ENCODE measurements around the gene FAAP24.
"Not testable (repeated sequence)": the region's sequence is repeated elsewhere in the genome, so short reads cannot be mapped to it uniquely, and the experiment has no call there.

Gene FAAP24

GRCh38 chr19:33024398-33024797 lies 52.4 kb downstream of the FAAP24 start:
- Histone ChIP-seq H3K27ac (ENCODE audit: low read depth, low read length) (no peak overlapping the region), H3K4me2 (ENCODE audit: low read length) (no peak overlapping the region), H3K36me3 (ENCODE audit: control insufficient read depth, low read length) (no peaks in the 10 kb centered on the region), H3F3A (ENCODE audit: control insufficient read depth, insufficient read depth) (no peaks in the 10 kb centered on the region), H4K20me1 (ENCODE audit: control insufficient read depth, insufficient read depth, low read depth, low read length) (no peaks in the 10 kb centered on the region), H3K4me3 (ENCODE audit: low read length) (no peak overlapping the region), H3K79me2 (ENCODE audit: control insufficient read depth, low read length) (no peaks in the 10 kb centered on the region), H3K9me2 (replicated peaks; ENCODE audit: control insufficient read depth, low read length) (no peaks in the 10 kb centered on the region), H3K9me3 (ENCODE audit: control insufficient read depth, insufficient read depth, low read length) (no peaks in the 10 kb centered on the region), H3K4me1 (ENCODE audit: control insufficient read depth, low read length) (no peaks in the 10 kb centered on the region), H3K27me3 (ENCODE audit: control insufficient read depth, low read length) (no peaks in the 10 kb centered on the region)
- TF ChIP-seq CTCF (IDR thresholded peaks at IDR 0.05; ENCODE audit: low read depth, low read length, poor library complexity, severe bottlenecking) (no peak), EZH2phosphoT487 (IDR thresholded peaks at IDR 0.05; ENCODE audit: borderline replicate concordance, low read length) (no peak)

GRCh38 chr19:33025468-33026238 lies 53.6 kb downstream of the FAAP24 start:
- not testable (repeated sequence) for H3K9me3 ChIP-seq (ENCODE audit: control insufficient read depth, insufficient read depth, low read length); H3K4me3 ChIP-seq (ENCODE audit: low read length); H3K27me3 ChIP-seq (ENCODE audit: control insufficient read depth, low read length); H3K79me2 ChIP-seq (ENCODE audit: control insufficient read depth, low read length); H3K36me3 ChIP-seq (ENCODE audit: control insufficient read depth, low read length); H4K20me1 ChIP-seq (ENCODE audit: control insufficient read depth, insufficient read depth, low read depth, low read length); H3K27ac ChIP-seq (ENCODE audit: low read depth, low read length); H3K4me1 ChIP-seq (ENCODE audit: control insufficient read depth, low read length); H3K9me2 ChIP-seq (replicated peaks; ENCODE audit: control insufficient read depth, low read length); H3K4me2 ChIP-seq (ENCODE audit: low read length); H3F3A ChIP-seq (ENCODE audit: control insufficient read depth, insufficient read depth)

GRCh38 chr19:33026602-33027001 lies 54.6 kb downstream of the FAAP24 start:
- not testable (repeated sequence) for H3K9me2 ChIP-seq (replicated peaks; ENCODE audit: control insufficient read depth, low read length); H3K4me3 ChIP-seq (ENCODE audit: low read length); H3K4me1 ChIP-seq (ENCODE audit: control insufficient read depth, low read length); H3K27me3 ChIP-seq (ENCODE audit: control insufficient read depth, low read length); H3K79me2 ChIP-seq (ENCODE audit: control insufficient read depth, low read length); H3K4me2 ChIP-seq (ENCODE audit: low read length); H3K36me3 ChIP-seq (ENCODE audit: control insufficient read depth, low read length); H4K20me1 ChIP-seq (ENCODE audit: control insufficient read depth, insufficient read depth, low read depth, low read length); H3F3A ChIP-seq (ENCODE audit: control insufficient read depth, insufficient read depth); H3K27ac ChIP-seq (ENCODE audit: low read depth, low read length); H3K9me3 ChIP-seq (ENCODE audit: control insufficient read depth, insufficient read depth, low read length)
